Measurements from ENCODE around the gene TRHDE. TPM values are rescaled to one million over a fixed set of nuclear protein-coding genes. Genes with fewer than 3 reads are reported as not detected.
A peak's percentile ranks its signal among the peaks of the same experiment; 100 is the strongest.

Gene TRHDE
- total and polyA plus RNA-seq, 8 donors, result 1.9 to 30.2 (median 17.9) TPM

- Histone ChIP-seq H3K4me3 (no peak overlapping the region), H3K27ac (no peak overlapping the region), H3K27me3 (no peaks in the 10 kb centered on the region), H3K9me3 (no peaks in the 10 kb centered on the region), H3K4me1 (peaks cover 0 to 10% (median 2%) of the 10 kb centered on the region in 3 donors), H3K36me3 (no peaks in the 10 kb centered on the region)
- no peak for FAIRE-seq
- ATAC-seq, result no peak
- no peak for DNase-seq
- intact Hi-C loops (cut with DNase I), result no loop called here
- 84 to 85% methylated on average over 3 of the region's 3 CpGs for WGBS, 2 donors
- TF ChIP-seq CTCF (IDR thresholded peaks at IDR 0.05), result no peak
These were observed 77.3 kb downstream of the TRHDE start for GRCh38 chr12:72349491-72349890.

- FAIRE-seq, result no peak
- no peaks in the 10 kb centered on the region for H3K9me3 ChIP-seq
- H3K27ac ChIP-seq, result no peak overlapping the region
- no peak overlapping the region for H3K4me3 ChIP-seq
- H3K27me3 ChIP-seq, result no peaks in the 10 kb centered on the region
- ATAC-seq, result no peak
- WGBS, 2 donors, result 95 to 96% methylated on average over 3 of the region's 3 CpGs
- TF ChIP-seq CTCF (IDR thresholded peaks at IDR 0.05), result no peak
- no peaks in the 10 kb centered on the region for H3K4me1 ChIP-seq
- H3K36me3 ChIP-seq, result no peaks in the 10 kb centered on the region
- intact Hi-C loops (cut with DNase I), result no loop called here
- DNase-seq, result no peak
These were observed 87.2 kb downstream of the TRHDE start for GRCh38 chr12:72359416-72359815.

- no peak for FAIRE-seq
- no peak overlapping the region for H3K27ac ChIP-seq
- H3K36me3 ChIP-seq, result no peaks in the 10 kb centered on the region
- H3K4me3 ChIP-seq, result no peak overlapping the region
- H3K4me1 ChIP-seq, result peaks cover 0 to 23% (median 13%) of the 10 kb centered on the region in 3 donors
- no peaks in the 10 kb centered on the region for H3K27me3 ChIP-seq
- ATAC-seq, result no peak
- no peaks in the 10 kb centered on the region for H3K9me3 ChIP-seq
- intact Hi-C loops (cut with DNase I), result no loop called here
- no peak for DNase-seq
- TF ChIP-seq CTCF (IDR thresholded peaks at IDR 0.05), result no peak
These were observed 93.0 kb downstream of the TRHDE start for GRCh38 chr12:72365151-72365550.

GRCh38 chr12:72366255-72366654 is 94.1 kb downstream of the TRHDE start:
- Histone ChIP-seq H3K27ac (no peak overlapping the region), H3K36me3 (no peaks in the 10 kb centered on the region), H3K4me1 (peaks cover 3 to 23% (median 13%) of the 10 kb centered on the region in 3 donors), H3K9me3 (no peaks in the 10 kb centered on the region), H3K4me3 (no peak overlapping the region), H3K27me3 (no peaks in the 10 kb centered on the region)
- no peak for DNase-seq
- FAIRE-seq, result no peak
- 89 to 92% methylated on average over 3 of the region's 3 CpGs for WGBS, 2 donors
- ATAC-seq, result no peak
- no peak for TF ChIP-seq CTCF (IDR thresholded peaks at IDR 0.05)
- intact Hi-C loops (cut with DNase I), result no loop called here

- no peak for TF ChIP-seq CTCF (IDR thresholded peaks at IDR 0.05)
- DNase-seq (no peak), FAIRE-seq (no peak), ATAC-seq (peak; percentile 31 to 61 (median 48))
- no peaks in the 10 kb centered on the region for H3K9me3 ChIP-seq
- H3K4me3 ChIP-seq, result no peak overlapping the region
- peaks cover 3 to 23% (median 13%) of the 10 kb centered on the region in 3 donors for H3K4me1 ChIP-seq
- H3K36me3 ChIP-seq, result no peaks in the 10 kb centered on the region
- H3K27me3 ChIP-seq, result no peaks in the 10 kb centered on the region
- peak overlapping the region in 2 of 4 donors; percentile 66 to 74 for H3K27ac ChIP-seq
- 59 to 68% methylated on average over 1 of the region's 1 CpG for WGBS, 2 donors
- intact Hi-C loops (cut with DNase I), result no loop called here
These were observed 96.1 kb downstream of the TRHDE start for GRCh38 chr12:72368298-72368697.
